Stimulated activated CD8-positive, alpha-beta memory T cell treated with anti-CD3 and anti-CD28 coated beads, Interleukin-7, amount 100 ng/mL, for 1 hour (primary cell): ENCODE results near the gene ATAT1.
A peak's percentile ranks its signal among the peaks of the same experiment; 100 is the strongest.

Experiments
- DNase-seq, 2 donors: peaks; one replicate each; pipeline ENCODE4 v3.0.0-alpha.2; 2020; ENCODE audit warnings: low read depth in 2 of 2

Gene ATAT1

DNA sequence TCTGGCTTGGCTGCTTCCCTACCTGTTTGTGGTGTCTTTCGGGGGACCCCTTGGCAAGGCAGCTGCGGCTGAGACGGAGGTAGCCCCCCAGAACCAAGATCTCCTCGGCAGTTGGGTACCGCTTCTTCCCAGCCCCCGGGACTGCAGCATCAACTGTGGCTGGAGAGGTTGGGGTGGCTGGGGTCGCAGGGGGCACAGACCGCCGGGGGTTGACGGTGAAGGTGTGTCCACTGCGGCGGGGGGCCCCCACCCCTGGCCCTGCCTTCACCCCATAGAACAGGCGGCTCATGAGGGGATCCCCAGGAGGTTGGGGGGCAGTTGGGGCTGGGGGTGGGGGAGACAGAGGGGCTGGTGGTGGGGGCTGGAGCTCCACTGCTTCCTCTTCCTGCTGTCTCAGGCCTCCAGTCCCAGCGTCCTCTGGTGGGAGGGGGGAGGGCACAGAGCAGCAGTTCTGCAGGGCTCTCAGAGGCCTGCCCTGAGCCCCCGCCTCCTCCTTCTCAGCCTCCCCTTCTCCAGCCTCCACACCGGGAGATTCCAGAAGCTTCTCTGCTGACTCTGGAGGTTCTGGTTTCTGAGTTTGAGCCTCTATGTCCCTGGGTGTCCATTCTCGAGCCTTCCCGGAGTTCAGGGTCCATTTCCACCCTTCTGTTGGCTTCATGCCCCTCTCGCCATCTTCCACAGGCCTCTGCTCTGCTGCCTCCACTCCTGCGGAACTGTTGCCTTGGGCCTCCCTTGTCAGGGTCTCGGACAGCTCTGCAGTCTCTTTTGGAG is 57.9 kb downstream of the ATAT1 start:
- no peak for DNase-seq

DNA sequence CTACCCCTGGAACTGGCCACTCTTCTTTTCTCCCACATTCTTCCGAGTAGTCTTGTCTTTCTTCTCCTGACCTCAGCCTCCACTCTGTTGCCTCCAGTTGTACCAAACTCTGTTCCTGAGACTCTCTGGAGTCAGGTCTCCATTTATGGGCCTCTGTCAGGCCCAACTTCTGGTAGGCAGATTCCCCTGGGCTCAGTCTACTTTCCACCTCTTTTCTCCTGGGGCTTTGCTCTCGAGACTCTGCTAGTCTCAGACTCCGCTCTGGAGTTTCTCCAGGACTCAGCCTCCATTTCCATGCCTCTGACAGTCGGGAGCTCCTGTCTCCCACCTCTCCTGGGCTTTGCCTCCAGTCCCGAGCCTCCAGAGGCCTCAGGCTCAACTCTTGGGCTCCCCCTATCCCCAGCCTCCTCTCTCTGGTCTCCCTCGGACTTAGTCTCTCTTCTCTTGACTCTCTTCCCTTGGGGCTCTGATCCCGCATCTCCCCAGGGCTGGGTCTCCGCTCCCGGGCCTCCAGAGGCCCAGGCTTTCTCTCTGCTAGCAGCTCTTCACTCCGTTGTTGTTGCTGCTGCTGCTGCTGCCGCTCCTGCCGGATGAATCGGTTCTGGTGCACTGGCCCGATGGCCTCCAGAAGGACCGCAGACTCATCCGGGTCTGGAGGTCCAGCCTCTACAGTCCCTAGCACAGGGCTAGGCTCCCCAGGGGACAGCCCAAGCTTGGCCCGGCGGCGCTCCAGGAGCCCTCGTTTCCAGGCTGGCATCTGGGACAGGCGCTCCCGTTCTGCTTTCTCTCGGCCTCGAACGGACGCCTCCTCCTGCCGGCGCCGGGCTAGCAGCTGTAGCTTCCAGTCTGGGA is 58.7 kb downstream of the ATAT1 start:
- DNase-seq, result no peak

DNA sequence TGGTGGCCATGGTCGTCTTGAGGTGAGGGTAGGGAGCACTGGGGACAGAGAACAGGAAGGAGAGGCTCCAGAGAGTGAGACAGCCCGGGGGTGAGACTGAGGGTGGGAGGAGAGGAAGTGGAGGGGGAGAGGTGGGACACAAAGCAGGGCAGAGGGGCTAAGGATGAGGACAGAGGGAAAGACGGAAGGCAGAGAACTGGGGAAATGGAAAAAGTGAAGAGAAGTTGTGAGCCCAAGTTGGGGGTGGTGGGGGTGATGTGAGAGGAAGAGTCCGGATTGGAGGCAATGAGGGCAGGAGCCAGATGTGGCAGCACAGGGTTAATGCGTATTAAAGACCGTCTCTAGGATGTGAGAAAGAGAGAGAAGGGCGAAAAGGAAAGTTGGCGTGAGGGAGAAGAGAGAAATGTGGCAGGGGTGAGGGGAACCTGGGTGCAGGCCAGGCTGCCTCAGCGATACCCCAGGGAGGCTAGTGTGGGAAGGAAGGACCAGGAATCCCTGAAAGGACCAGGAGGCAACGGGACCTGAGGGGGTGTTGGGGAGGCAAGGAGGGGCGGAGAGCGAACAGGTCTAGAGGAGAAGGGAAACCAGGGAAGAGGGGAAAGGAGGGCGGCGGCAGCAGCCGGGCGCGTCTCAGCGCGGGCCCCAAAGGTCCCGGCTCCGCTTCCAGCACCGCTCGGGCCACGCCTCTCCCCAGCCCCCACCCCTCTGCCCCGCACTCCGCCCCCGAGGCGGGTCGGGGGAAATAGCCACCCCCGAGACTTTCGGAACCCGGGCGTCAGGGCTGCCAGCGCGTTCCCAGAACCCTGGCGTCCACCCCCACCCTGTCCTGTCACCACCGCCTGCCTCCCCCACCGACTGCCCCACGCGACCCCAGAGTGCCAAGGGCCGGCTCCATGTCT is 59.6 kb downstream of the ATAT1 start, which contains the start of gene PPP1R18:
Gene PPP1R18, minus strand, starts transcription at position 637 of the 899 bp plus-strand sequence. Its CDS starts 627 bp downstream, at position 10.
- DNase-seq, result peak; percentile 69 to 76

DNA sequence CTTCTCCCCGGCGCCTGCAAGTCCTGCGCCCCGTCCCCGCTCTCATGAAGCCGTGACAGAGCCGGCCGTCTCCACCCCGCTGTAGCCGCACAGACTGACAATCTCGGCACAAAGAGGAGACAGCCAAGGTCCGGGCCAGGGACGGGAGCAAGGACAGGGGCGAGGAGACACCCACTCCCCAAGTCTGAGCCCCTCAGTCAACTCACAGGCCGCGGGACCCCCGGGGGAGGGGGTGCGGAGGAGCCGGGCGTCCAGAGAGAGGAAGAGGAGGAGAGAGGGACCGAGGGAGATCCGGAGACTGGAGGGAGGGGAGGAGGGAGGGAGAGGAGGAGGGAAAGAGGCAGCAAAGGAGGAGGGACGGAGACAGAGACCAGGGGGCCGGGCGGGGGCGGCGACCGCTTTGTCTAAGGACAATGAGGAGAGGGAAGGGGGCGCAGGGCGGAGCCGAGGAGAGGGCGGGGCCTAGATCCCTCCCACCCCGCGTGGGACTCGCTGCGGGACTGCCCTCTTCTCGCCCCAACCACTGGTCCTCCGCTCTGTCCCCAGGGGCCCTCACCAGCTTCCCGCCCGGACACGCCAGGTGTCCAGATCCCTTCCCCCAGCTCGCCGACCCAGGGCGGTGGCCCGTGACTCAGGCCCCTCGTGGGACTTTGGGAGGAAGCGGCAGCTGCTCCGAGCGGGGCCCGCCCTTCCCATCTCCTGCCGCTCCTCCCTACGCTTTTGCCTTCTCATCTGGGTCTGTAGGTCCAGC is 60.4 kb downstream of the ATAT1 start:
- peak in 1 of 2 donors; percentile 60 for DNase-seq

DNA sequence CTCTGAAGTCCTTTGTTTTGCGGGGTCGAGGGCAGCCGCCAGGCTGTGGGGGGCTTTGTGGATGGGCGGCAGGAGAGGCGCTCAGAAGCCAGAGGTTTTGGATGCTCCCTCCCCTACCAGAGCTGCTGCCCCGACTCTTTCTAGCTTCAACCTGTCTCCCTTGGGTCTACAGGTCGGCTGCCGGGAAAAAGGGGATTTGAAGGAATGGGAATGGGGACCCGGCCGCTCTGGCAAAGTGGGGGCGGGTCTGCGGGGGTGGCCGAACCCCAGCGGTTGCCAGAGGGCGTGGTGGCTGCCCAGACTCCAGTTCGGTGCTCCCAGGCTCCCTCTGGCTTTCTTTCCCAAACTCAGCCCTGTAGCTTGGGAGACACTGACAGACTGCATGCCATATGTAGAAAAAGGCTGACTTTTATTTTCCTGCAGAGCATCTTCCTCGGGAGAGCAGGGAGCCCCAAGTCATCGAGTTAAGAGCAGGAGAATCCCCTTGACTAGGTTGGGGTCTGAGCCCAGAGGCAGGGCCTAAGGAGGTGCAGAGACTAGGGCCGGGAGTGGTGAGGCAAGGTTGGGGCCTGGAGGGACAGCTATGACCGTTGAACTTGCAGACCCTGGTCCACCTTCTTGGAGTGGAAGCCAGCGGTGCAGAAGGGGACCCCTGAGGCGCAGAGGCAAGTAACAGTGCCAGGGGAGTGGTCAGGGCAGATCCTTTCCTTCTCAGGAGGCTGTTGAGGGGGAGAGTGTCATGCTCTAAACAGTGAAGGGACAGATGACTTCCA is 61.2 kb downstream of the ATAT1 start:
- no peak for DNase-seq

DNA sequence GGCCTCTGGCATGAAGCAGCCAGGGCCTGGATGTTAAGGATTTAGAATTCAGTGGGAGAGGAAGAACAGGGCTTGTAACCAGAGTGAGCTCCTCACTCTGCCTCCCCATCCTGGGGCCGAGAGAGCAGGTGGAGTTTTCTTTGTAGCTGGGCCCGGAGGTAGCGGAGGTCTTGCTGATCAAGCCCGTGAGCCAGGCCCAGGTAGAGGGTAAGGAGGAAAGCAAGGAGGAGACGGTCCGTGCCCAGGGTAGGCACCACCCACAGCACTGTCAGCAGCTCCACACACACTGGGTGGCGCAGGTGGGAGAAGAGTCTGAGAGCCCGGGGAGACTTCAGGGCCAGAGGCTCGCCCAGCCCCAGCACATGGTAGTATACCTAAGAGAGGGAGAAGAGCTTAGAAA is 61.9 kb downstream of the ATAT1 start:
- no peak for DNase-seq

DNA sequence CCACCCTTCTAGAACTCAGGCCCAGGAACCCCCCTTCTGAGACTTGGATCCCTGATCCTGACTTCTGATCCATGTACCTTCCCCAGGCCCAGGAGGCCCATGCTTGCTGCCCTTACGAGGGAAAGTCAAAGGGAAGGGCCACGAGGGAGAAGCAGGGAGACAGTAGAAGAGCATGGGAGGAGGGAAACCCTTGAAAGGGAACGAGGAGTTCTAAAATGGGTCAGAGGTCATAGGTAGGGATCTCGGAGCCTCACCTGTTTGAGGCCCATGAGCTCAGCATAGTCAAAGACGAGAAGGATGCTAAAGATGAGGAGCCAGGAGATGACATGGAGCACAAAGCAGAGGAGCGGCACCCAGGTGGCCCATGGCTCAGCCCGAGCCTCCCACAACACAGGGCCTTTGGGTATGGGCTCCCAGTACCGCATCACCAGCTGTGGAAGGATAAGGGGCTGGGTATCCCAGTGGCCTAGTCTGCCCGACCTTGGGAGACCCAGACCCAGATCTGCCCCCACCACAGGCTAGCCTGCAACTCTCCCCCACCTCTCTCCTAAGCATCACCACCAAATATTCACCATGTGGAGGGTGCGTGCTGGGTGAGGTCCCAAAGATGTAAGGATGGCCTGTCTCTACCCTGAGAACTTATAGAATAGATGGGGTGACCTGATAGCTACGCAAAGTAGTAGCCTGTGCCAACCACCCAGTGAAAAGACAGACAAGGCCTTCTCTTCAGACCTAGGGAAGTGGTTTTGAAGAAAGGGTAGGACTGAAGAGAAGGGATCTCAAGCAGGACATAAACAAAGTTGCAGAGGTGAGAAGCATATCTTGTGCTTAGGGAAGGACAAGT is 62.6 kb downstream of the ATAT1 start:
- DNase-seq, result no peak

DNA sequence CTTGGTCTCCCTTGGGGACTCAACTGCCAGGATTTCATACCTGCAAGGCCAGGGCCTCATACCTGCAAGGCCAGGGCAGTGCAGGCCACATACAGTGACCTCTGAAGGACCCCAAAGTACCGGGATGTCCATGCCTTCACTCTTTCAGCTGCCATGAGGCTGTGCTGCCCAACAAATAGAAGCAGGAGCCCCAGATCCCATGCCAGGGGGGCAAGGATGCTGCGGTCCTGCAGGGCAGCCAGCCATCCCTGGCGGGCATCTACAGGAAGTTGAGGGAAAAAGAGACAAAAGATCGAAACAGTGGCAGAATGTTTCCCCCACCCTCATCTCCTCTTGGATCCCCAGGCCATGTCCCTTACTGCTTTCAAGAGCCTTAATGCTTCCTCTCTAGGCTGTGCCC is 63.3 kb downstream of the ATAT1 start:
- DNase-seq, result no peak

DNA sequence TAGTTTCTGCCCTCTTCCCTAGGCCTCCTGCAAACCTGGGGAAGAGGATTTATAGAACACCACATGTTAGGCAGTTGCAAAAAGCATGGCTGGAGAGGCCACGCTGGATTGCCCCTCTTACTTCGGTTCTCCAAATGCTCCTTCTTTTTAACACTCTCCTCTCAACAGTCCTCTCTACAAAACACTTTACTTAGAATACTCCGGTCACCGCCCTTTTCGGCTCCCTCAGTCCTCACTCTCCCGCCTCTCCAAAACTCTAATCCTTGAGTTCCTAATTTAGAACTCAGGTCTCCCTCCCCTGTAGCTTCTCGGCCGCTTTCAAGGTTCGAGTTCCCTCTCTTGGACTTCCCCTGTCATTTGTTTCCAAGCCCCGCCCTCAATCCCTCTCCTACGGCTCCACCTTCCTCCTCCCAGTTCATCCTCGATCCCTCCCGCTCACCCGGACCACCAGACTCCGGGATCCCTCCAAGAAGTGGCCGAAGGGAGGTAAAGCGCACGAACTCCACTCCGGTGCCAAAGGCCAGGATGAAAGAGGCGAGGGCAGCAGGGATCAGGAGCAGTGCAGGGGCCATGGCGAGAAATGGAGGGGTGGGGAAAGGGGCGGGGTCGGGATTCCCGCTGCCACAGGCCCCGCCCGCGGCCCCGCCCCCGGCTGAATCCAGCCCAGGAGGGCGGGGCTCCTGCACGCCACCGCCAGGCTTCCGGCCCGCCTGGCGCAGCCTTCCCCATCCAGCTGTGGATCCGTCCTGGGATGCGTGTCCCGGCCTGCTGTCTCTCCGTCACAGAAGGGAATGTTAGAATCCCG is 63.9 kb downstream of the ATAT1 start, which contains the start of gene NRM:
Gene NRM, minus strand, starts transcription at position 582 of the 805 bp plus-strand sequence. Its CDS starts 10 bp downstream, at position 572.
- peak in 1 of 2 donors; percentile 45 for DNase-seq

DNA sequence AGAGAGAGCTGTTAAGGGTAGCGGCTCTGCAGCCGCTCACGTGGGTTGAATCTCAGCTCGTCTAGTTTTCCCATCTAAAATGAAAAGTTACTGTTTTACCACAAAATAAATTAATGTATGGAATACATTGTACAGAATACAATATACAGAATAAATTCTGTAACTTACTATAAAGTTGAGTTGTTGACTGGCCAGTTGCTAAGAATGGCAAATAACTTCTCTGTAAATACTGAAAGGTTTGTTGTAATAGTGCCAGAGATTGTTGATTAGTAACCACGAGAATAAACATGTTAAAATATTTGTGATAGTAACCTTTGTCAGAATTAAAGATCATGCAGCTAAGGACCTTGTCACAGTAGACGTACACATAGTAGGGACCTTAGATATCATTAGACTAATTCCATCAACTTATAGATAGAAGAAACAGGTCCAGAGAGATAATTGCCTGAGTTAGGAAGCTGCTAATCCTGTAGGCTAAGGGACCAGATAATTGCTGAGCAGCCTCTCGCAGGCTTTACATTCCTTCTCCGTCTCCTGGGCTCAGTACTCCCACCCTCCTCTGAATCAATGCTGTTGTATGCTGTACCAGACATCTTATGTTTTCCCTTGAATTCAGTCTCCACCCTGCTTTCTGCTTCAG is 64.7 kb downstream of the ATAT1 start:
- no peak for DNase-seq
